HG03378 (cell line): ENCODE data around the gene FHIT.
"Not testable (repeated sequence)": the region's sequence is repeated elsewhere in the genome, so short reads cannot be mapped to it uniquely, and the experiment has no call there.

ENCODE experiments used
- ATAC-seq: cut with Tn5 transposase; IDR thresholded peaks from one replicate; pipeline ENCODE4 v1.9.1; 2021; ENCODE audit warnings: mild to moderate bottlenecking, moderate library complexity; ENCODE audit not compliant: unreplicated experiment

Gene FHIT

GRCh38 chr3:61065451-61066011 is 185.7 kb downstream of the FHIT start:
- ATAC-seq, result no peak

GRCh38 chr3:61061092-61061723 is 190.0 kb downstream of the FHIT start:
- ATAC-seq, result no peak

GRCh38 chr3:61060411-61060861 is 190.8 kb downstream of the FHIT start:
- ATAC-seq, result no peak

GRCh38 chr3:61058836-61059235 is 192.4 kb downstream of the FHIT start:
- no peak for ATAC-seq

GRCh38 chr3:61057464-61057863 is 193.8 kb downstream of the FHIT start:
- no peak for ATAC-seq

- ATAC-seq, result no peak
Measured at GRCh38 chr3:61055447-61055846, 195.8 kb downstream of the FHIT start.

GRCh38 chr3:61053781-61054496 is 197.3 kb downstream of the FHIT start:
- no peak for ATAC-seq

GRCh38 chr3:61052851-61053250 is 198.4 kb downstream of the FHIT start:
- no peak for ATAC-seq

- ATAC-seq, result no peak
Measured at GRCh38 chr3:61051666-61052065, 199.6 kb downstream of the FHIT start.

GRCh38 chr3:61045169-61045568 is 206.1 kb downstream of the FHIT start:
- not testable (repeated sequence) for ATAC-seq

GRCh38 chr3:61043156-61043555 is 208.1 kb downstream of the FHIT start:
- ATAC-seq, result no peak

- no peak for ATAC-seq
Measured at GRCh38 chr3:61040618-61041017, 210.6 kb downstream of the FHIT start.

- ATAC-seq, result no peak
Measured at GRCh38 chr3:61035573-61035972, 215.7 kb downstream of the FHIT start.

GRCh38 chr3:61032991-61033390 is 218.3 kb downstream of the FHIT start:
- ATAC-seq, result no peak

- no peak for ATAC-seq
Measured at GRCh38 chr3:61031503-61031902, 219.7 kb downstream of the FHIT start.

GRCh38 chr3:61030469-61031035 is 220.7 kb downstream of the FHIT start:
- ATAC-seq, result no peak

GRCh38 chr3:61029194-61029593 is 222.1 kb downstream of the FHIT start:
- ATAC-seq, result no peak

GRCh38 chr3:61018807-61019206 is 232.4 kb downstream of the FHIT start:
- ATAC-seq, result no peak

GRCh38 chr3:61017028-61017427 is 234.2 kb downstream of the FHIT start:
- ATAC-seq, result not testable (repeated sequence)

GRCh38 chr3:61015859-61016258 is 235.4 kb downstream of the FHIT start:
- no peak for ATAC-seq

- ATAC-seq, result no peak
Measured at GRCh38 chr3:61015408-61015807, 235.8 kb downstream of the FHIT start.

GRCh38 chr3:61008998-61009380 is 242.3 kb downstream of the FHIT start:
- no peak for ATAC-seq
